Panc1 (cell line): ENCODE results near the gene NUDT19. TPM values are rescaled to one million over a fixed set of nuclear protein-coding genes. Genes with fewer than 3 reads are reported as not detected.

Source experiments
- ATAC-seq: fragments of 200-7000 bp; cut with Tn5 transposase; 2 replicates; pipeline ENCODE4 v1.9.1; 2020; ENCODE audit warnings: mild to moderate bottlenecking, moderate library complexity
- BruUV-seq: library from RNA; stranded (reverse); fragments of 400-500 nt; replicated peaks from 2 replicates; lab custom pipeline; 2021; lab: Mats Ljungman, UMichigan
- CTCF ChIA-PET: fragments of 300-600 bp; sonication (Branson Sonifier 250); formaldehyde crosslinking; loops from one replicate; lab custom pipeline; 2022; ENCODE audit warnings: antibody characterized with exemption; lab: Charles Lee
- POLR2A ChIA-PET: fragments of 300-600 bp; sonication (Branson Sonifier 250); formaldehyde crosslinking; loops from one replicate; lab custom pipeline; 2022; ENCODE audit warnings: antibody characterized with exemption; lab: Charles Lee
- DNase-seq: peaks from one replicate; pipeline ENCODE4 v3.0.0-alpha.2; 2010; ENCODE audit warnings: low read depth, low spot score
- H3K27ac ChIP-seq: 2 replicates; pipeline ENCODE4 v1.5.1; 2011; ENCODE audit warnings: mild to moderate bottlenecking, low read length, inconsistent platforms
- H3K27me3 ChIP-seq: fragments of 200-500 bp; sonication (Bioruptor generic); 2 replicates; pipeline ENCODE4 v1.6.0; 2014; ENCODE audit warnings: low read length, inconsistent platforms; ENCODE audit not compliant: control insufficient read depth, insufficient read depth
- H3K36me3 ChIP-seq: fragments of 200-500 bp; sonication (Bioruptor generic); 2 replicates; pipeline ENCODE4 v1.5.1; 2014; ENCODE audit warnings: inconsistent platforms, mild to moderate bottlenecking, low read length, moderate library complexity; ENCODE audit not compliant: control insufficient read depth, insufficient read depth
- H3K4me1 ChIP-seq: 2 replicates; pipeline ENCODE4 v1.5.1; 2011; ENCODE audit warnings: inconsistent platforms, mild to moderate bottlenecking, low read length, moderate library complexity; ENCODE audit not compliant: control insufficient read depth, insufficient read depth
- H3K4me3 ChIP-seq, 2 experiments: 2 replicates each; pipeline ENCODE4 v1.5.1; 2011 to 2012; ENCODE audit warnings: low read depth in 2 of 2, low read length in 2 of 2, mild to moderate bottlenecking in 2 of 2, inconsistent platforms in 1 of 2, moderate library complexity in 1 of 2
- H3K9me3 ChIP-seq: fragments of 200-500 bp; sonication (Bioruptor generic); 2 replicates; pipeline ENCODE4 v1.5.1; 2014; ENCODE audit warnings: low read depth, mild to moderate bottlenecking, inconsistent platforms, low read length, moderate library complexity; ENCODE audit not compliant: control insufficient read depth, insufficient read depth
- CTCF ChIP-seq: fragments of 450-650 bp; IDR thresholded peaks from 2 replicates; pipeline ENCODE4 v1.5.1; 2017; ENCODE audit warnings: mild to moderate bottlenecking
- POLR2AphosphoS5 ChIP-seq: IDR thresholded peaks from 2 replicates; pipeline ENCODE4 v1.6.1; 2012; ENCODE audit warnings: mild to moderate bottlenecking, low read depth, low read length, moderate library complexity
- REST ChIP-seq, 2 experiments: IDR thresholded peaks; 2 replicates each; pipeline ENCODE4 v1.6.1; 2011 to 2012; ENCODE audit warnings: low read depth in 2 of 2, control low read depth in 1 of 2, low read length in 1 of 2, mild to moderate bottlenecking in 1 of 2, moderate library complexity in 1 of 2; ENCODE audit not compliant: insufficient read depth in 1 of 2
- SIN3A ChIP-seq: IDR thresholded peaks from 2 replicates; pipeline ENCODE4 v1.6.1; 2012; ENCODE audit warnings: low read depth, mild to moderate bottlenecking, low read length, moderate library complexity, borderline replicate concordance; ENCODE audit not compliant: insufficient read depth
- TCF7L2 ChIP-seq: IDR thresholded peaks from 2 replicates; pipeline ENCODE4 v1.6.1; 2011; ENCODE audit warnings: mild to moderate bottlenecking, low read depth, low read length, inconsistent platforms
- in situ Hi-C: cut with HindIII; loops from 2 replicates; pipeline ENCODE4 v1.10.0; 2016; ENCODE audit warnings: low sequenced_read_pairs, low pct_unique_long_range_greater_than_20kb
- intact Hi-C: fragments of 100-400 bp; cut with micrococcal nuclease; formaldehyde crosslinking; loops from one replicate; pipeline ENCODE4 v1.10.0; 2022; ENCODE audit not compliant: unreplicated experiment
- total RNA-seq: library from RNA; stranded (reverse); gene quantifications from one replicate; pipeline ENCODE4 v1.2.1, GENCODE V29; 2021; ENCODE audit not compliant: unreplicated experiment

The NUDT19 gene
- total RNA-seq, 1 experiment from 2014 or later = 41.4 TPM

GRCh38 chr19:32751066-32751465 lies 59.4 kb downstream of the NUDT19 start:
- no peaks in the 10 kb centered on the region for H3K9me3 ChIP-seq
- no peaks in the 10 kb centered on the region for H3K4me1 ChIP-seq
- no peak overlapping the region for H3K4me3 ChIP-seq
- no peaks in the 10 kb centered on the region for H3K36me3 ChIP-seq
- in situ Hi-C loops = no loop called here
- intact Hi-C loops = no loop called here
- BruUV-seq = no TSS peak
- H3K27ac ChIP-seq = no peak overlapping the region
- TF ChIP-seq POLR2AphosphoS5 (no peak), CTCF (no peak), TCF7L2 (no peak), REST (IDR thresholded peaks at IDR 0.05; ENCODE audit: insufficient read depth in 1 of 2, low read depth in 2 of 2, low read length in 1 of 2) (no peak)
- ATAC-seq (no peak), DNase-seq (no peak)
- CTCF ChIA-PET = no interaction called here
- POLR2A ChIA-PET = no interaction called here
- no peaks in the 10 kb centered on the region; the same call in 1 of the 2 replicates for H3K27me3 ChIP-seq

GRCh38 chr19:32757189-32757588 lies 65.6 kb downstream of the NUDT19 start:
- intact Hi-C loops (no loop called here), in situ Hi-C loops (no loop called here)
- TF ChIP-seq REST (IDR thresholded peaks at IDR 0.05; ENCODE audit: insufficient read depth in 1 of 2, low read depth in 2 of 2, low read length in 1 of 2) = no peak
- no peak for TF ChIP-seq SIN3A
- TF ChIP-seq TCF7L2 = no peak
- TF ChIP-seq POLR2AphosphoS5 = no peak
- no peak for TF ChIP-seq CTCF
- ChIA-PET POLR2A (no interaction called here), CTCF (no interaction called here)
- H3K4me1 ChIP-seq = no peaks in the 10 kb centered on the region
- BruUV-seq = no TSS peak
- H3K27me3 ChIP-seq = no peaks in the 10 kb centered on the region; the same call in 1 of the 2 replicates
- no peak overlapping the region for H3K27ac ChIP-seq
- H3K4me3 ChIP-seq = no peak overlapping the region
- no peaks in the 10 kb centered on the region for H3K36me3 ChIP-seq
- ATAC-seq (no peak), DNase-seq (no peak)
- H3K9me3 ChIP-seq = no peaks in the 10 kb centered on the region

Other genes starting within 250 kb of the NUDT19 start
- 246 TPM for gene PDCD5, start 110.6 kb upstream of the NUDT19 start, total RNA-seq
- 64.2 TPM for gene ANKRD27, start 16.6 kb upstream of the NUDT19 start, total RNA-seq
- gene RGS9BP, start 16.0 kb upstream of the NUDT19 start, total RNA-seq = 1.3 TPM
- gene TDRD12, start 27.9 kb downstream of the NUDT19 start, total RNA-seq = 0.33 TPM
- 0.28 TPM for gene SLC7A9, start 177.9 kb downstream of the NUDT19 start, total RNA-seq